ENCODE measurements around the gene TARDBP. TPM values are rescaled to one million over a fixed set of nuclear protein-coding genes. Genes with fewer than 3 reads are reported as not detected.

TARDBP gene
- total RNA-seq, 1 experiment from 2014 or later = 196 TPM

GRCh38 chr1:11028018-11028417, 15.6 kb downstream of the TARDBP start:
- intact Hi-C loops (cut with micrococcal nuclease; ENCODE audit: unreplicated experiment) (no loop called here), in situ Hi-C loops (cut with HindIII; ENCODE audit: low pct_unique_long_range_greater_than_20kb, low sequenced_read_pairs) (no loop called here)
- Histone ChIP-seq H3K27ac (ENCODE audit: low read length) (no peak overlapping the region), H3K36me3 (ENCODE audit: control insufficient read depth, insufficient read depth, low read length) (peaks cover 28% of the 10 kb centered on the region), H3K9me3 (ENCODE audit: control insufficient read depth, insufficient read depth, low read depth, low read length) (no peaks in the 10 kb centered on the region), H3K27me3 (ENCODE audit: control insufficient read depth, insufficient read depth, low read length) (no peaks in the 10 kb centered on the region), H3K4me1 (ENCODE audit: control insufficient read depth, insufficient read depth, low read length) (no peaks in the 10 kb centered on the region), H3K4me3 (ENCODE audit: low read depth in 2 of 2, low read length in 2 of 2) (no peak overlapping the region)
- no TSS peak for BruUV-seq (replicated peaks)
- CTCF ChIA-PET = no interaction called here
- TF ChIP-seq REST (IDR thresholded peaks at IDR 0.05; ENCODE audit: insufficient read depth in 1 of 2, low read depth in 2 of 2, low read length in 1 of 2) = no peak
- no peak for TF ChIP-seq SIN3A (IDR thresholded peaks at IDR 0.05; ENCODE audit: borderline replicate concordance, insufficient read depth, low read depth, low read length)
- TF ChIP-seq CTCF (IDR thresholded peaks at IDR 0.05) = no peak
- no peak for TF ChIP-seq TCF7L2 (IDR thresholded peaks at IDR 0.05; ENCODE audit: low read depth, low read length)
- TF ChIP-seq POLR2AphosphoS5 (IDR thresholded peaks at IDR 0.05; ENCODE audit: low read depth, low read length) = no peak
- POLR2A ChIA-PET = no interaction called here
- ATAC-seq (no peak), DNase-seq (ENCODE audit: low read depth, low spot score) (no peak)

GRCh38 chr1:11030865-11031264, 18.4 kb downstream of the TARDBP start:
- BruUV-seq (replicated peaks) = no TSS peak
- H3K4me3 ChIP-seq (ENCODE audit: low read depth in 2 of 2, low read length in 2 of 2) = no peak overlapping the region
- DNase-seq (ENCODE audit: low read depth, low spot score) = no peak
- H3K4me1 ChIP-seq (ENCODE audit: control insufficient read depth, insufficient read depth, low read length) = no peaks in the 10 kb centered on the region
- no peaks in the 10 kb centered on the region for H3K9me3 ChIP-seq (ENCODE audit: control insufficient read depth, insufficient read depth, low read depth, low read length)
- H3K27me3 ChIP-seq (ENCODE audit: control insufficient read depth, insufficient read depth, low read length) = no peaks in the 10 kb centered on the region
- TF ChIP-seq REST (IDR thresholded peaks at IDR 0.05; ENCODE audit: insufficient read depth in 1 of 2, low read depth in 2 of 2, low read length in 1 of 2) = no peak
- no peak for TF ChIP-seq SIN3A (IDR thresholded peaks at IDR 0.05; ENCODE audit: borderline replicate concordance, insufficient read depth, low read depth, low read length)
- no peak for TF ChIP-seq TCF7L2 (IDR thresholded peaks at IDR 0.05; ENCODE audit: low read depth, low read length)
- TF ChIP-seq POLR2AphosphoS5 (IDR thresholded peaks at IDR 0.05; ENCODE audit: low read depth, low read length) = no peak; the same call in 1 of the 2 replicates
- TF ChIP-seq CTCF (IDR thresholded peaks at IDR 0.05) = no peak
- in situ Hi-C loops (cut with HindIII; ENCODE audit: low pct_unique_long_range_greater_than_20kb, low sequenced_read_pairs) = no loop called here
- ChIA-PET POLR2A (no interaction called here), CTCF (interaction anchor here (0.6 kb wide), 1 partner anchor 95 kb away, joined by 3 read pairs; no protein-coding TSS in a partner anchor)
- no peak overlapping the region for H3K27ac ChIP-seq (ENCODE audit: low read length)
- ATAC-seq = no peak
- intact Hi-C loops (cut with micrococcal nuclease; ENCODE audit: unreplicated experiment) = loop anchor here (10.0 kb wide), 1 partner anchor 614 kb away; no protein-coding TSS in a partner anchor
- peaks cover 9% of the 10 kb centered on the region for H3K36me3 ChIP-seq (ENCODE audit: control insufficient read depth, insufficient read depth, low read length)

All from Panc1 (cell line).